Peyer's patch (tissue), 4 donors: ENCODE results near the gene UBE3C. TPM values are rescaled to one million over a fixed set of nuclear protein-coding genes. Genes with fewer than 3 reads are reported as not detected.
A peak's percentile ranks its signal among the peaks of the same experiment; 100 is the strongest.

Experiments
- DNase-seq, 3 donors: peaks; one replicate each; pipeline ENCODE4 v3.0.0-alpha.2; 2017 to 2019
- H3K27ac ChIP-seq, 4 donors: fragments of 200-600 bp; sonication (generic); one replicate each; pipeline ENCODE4 v1.5.1; 2016 to 2019
- H3K27me3 ChIP-seq, 2 donors: fragments of 200-600 bp; sonication (generic); one replicate each; pipeline ENCODE4 v1.5.1; 2019
- H3K36me3 ChIP-seq, 3 donors: fragments of 200-600 bp; sonication (generic); one replicate each; pipeline ENCODE4 v1.5.1; 2016 to 2019
- H3K4me1 ChIP-seq, 4 donors: fragments of 200-600 bp; sonication (generic); one replicate each; pipeline ENCODE4 v1.5.1; 2016 to 2019
- H3K4me3 ChIP-seq, 4 donors: fragments of 200-600 bp; sonication (generic); 1 replicate in 3 of 4; 2 replicates in 1 of 4; pipeline ENCODE4 v1.5.1; 2016 to 2019; ENCODE audit warnings: mild to moderate bottlenecking in 1 of 4
- H3K9me3 ChIP-seq, 4 donors: fragments of 200-600 bp; sonication (generic); one replicate each; pipeline ENCODE4 v1.5.1; 2016 to 2019; ENCODE audit warnings: mild to moderate bottlenecking in 1 of 4
- POLR2A ChIP-seq, 2 donors: fragments of 450-650 bp; IDR thresholded peaks; one replicate each; pipeline ENCODE4 v1.5.1; 2017; ENCODE audit warnings: antibody characterized with exemption in 2 of 2, mild to moderate bottlenecking in 2 of 2, moderate library complexity in 2 of 2
- total RNA-seq, 4 donors: library from RNA; depleted of rRNA; stranded (reverse); fragments of >200 nt; gene quantifications; one replicate each; pipeline ENCODE4 v1.1.0, GENCODE V29; 2016
- TF ChIP-seq, protein P1 (sequence below), 6 experiments: fragments of 450-650 bp in 4 of 6; fragments of 200-600 bp in 2 of 6; sonication (generic) in 1 of 6; IDR thresholded peaks; one replicate each; pipeline ENCODE4 v1.5.1; 2017 to 2019; ENCODE audit warnings: antibody characterized with exemption in 6 of 6, mild to moderate bottlenecking in 3 of 6, moderate library complexity in 1 of 6

UBE3C gene
- total RNA-seq, 4 donors from 2014 or later, result 76.4 to 106 (median 101) TPM

DNA sequence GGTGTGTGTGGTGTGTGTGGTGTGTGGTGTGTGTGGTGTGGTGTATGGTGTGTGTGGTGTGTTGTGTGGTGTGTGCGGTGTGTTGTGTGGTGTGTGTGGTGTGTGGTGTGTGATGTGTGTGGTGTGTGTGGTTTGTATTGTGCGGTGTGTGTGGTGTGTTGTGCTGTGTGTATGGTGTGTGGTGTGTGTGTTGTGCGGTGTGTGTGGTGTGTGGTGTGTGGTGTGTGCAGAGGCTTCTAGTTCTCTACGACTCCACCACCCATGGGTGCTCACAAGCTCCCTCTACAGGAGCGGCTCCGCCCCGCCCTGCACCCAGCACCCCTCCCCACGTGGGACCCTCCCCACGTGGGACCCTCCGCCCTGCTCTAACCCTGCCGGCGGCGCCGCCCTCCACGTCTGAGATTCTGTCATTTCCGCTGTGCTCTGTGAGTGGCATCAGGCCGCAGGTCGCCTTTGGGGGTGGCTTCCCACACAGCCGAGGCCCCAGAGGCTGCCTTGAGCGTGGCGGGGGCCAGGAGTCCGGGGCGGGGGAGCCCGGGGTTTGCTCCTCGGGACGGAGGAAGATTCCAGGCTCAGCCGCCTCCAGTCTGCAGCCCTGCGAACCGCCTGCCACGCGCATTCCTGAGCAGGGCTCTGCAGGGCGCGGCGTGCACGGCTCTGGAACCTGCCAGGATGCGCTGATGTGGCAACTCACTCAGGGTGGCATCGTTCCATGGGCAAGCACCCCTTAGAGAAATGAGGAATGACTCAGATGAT lies 161.1 kb downstream of the UBE3C start:
- no peaks in the 10 kb centered on the region for H3K9me3 ChIP-seq
- no peaks in the 10 kb centered on the region for H3K27me3 ChIP-seq
- H3K27ac ChIP-seq, result no peak overlapping the region
- no peak overlapping the region for H3K4me3 ChIP-seq
- no peaks in the 10 kb centered on the region for H3K4me1 ChIP-seq
- TF ChIP-seq, protein P1, sequence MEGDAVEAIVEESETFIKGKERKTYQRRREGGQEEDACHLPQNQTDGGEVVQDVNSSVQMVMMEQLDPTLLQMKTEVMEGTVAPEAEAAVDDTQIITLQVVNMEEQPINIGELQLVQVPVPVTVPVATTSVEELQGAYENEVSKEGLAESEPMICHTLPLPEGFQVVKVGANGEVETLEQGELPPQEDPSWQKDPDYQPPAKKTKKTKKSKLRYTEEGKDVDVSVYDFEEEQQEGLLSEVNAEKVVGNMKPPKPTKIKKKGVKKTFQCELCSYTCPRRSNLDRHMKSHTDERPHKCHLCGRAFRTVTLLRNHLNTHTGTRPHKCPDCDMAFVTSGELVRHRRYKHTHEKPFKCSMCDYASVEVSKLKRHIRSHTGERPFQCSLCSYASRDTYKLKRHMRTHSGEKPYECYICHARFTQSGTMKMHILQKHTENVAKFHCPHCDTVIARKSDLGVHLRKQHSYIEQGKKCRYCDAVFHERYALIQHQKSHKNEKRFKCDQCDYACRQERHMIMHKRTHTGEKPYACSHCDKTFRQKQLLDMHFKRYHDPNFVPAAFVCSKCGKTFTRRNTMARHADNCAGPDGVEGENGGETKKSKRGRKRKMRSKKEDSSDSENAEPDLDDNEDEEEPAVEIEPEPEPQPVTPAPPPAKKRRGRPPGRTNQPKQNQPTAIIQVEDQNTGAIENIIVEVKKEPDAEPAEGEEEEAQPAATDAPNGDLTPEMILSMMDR (IDR thresholded peaks at IDR 0.05), result no peak
- DNase-seq, result no peak
- no peaks in the 10 kb centered on the region for H3K36me3 ChIP-seq

DNA sequence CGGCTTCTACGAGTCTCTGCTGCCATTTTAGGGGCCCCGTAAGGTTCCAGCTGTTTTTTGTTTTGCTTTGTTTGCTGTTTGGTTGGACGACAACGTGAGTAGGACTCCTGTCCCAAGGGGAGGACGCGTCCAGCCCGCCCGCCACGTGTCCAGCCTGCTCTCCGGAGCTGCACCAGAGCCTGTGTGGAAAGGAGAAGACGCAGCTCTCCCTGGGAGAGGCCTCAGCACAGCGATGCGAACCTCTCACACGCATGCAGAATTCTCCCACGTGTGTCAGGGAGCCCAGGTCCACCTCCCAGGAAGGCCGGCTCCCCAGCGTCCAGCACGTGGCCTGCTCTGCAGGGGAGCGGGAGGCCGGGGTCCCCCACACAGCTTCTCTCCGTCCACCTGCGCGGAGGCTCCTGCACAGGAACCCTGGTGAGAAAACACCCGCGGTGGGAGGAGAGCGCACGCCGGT lies 161.7 kb downstream of the UBE3C start:
- Histone ChIP-seq H3K36me3 (no peaks in the 10 kb centered on the region), H3K9me3 (no peaks in the 10 kb centered on the region), H3K27me3 (no peaks in the 10 kb centered on the region), H3K4me1 (no peaks in the 10 kb centered on the region), H3K4me3 (no peak overlapping the region), H3K27ac (no peak overlapping the region)
- no peak for DNase-seq
- TF ChIP-seq, protein P1 (IDR thresholded peaks at IDR 0.05), result no peak
- no peak for TF ChIP-seq POLR2A (IDR thresholded peaks at IDR 0.05)

DNA sequence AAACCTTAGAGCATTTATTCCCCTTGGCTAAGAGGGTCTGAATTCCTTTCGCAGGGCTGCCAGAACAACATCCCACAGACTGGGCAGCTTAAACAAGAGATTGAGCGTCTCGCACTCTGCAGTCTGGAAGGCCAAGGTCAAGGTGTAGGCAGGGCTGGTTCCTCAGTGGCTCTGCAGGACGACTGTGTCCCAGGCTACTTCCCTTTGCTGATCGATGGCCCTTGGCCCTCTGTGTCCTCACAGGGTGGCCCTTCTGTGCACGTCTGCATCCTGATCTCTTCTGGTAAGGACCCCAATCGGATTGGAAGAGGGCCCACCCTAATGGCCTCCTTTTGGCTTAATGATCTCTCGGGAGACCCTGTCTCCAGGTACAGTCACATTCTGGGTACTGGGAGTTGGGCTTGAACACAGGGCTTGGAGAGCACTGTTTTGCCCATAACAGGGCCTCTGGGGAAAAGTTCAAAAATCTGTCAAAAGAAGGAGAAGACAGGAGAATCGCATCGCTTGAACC lies 162.9 kb downstream of the UBE3C start:
- Histone ChIP-seq H3K27ac (peak overlapping the region in 1 of 4 donors; percentile 39), H3K4me1 (no peaks in the 10 kb centered on the region), H3K9me3 (no peaks in the 10 kb centered on the region), H3K4me3 (no peak overlapping the region), H3K27me3 (no peaks in the 10 kb centered on the region), H3K36me3 (no peaks in the 10 kb centered on the region)
- no peak for DNase-seq
- TF ChIP-seq, protein P1 (IDR thresholded peaks at IDR 0.05), result no peak
- TF ChIP-seq POLR2A (IDR thresholded peaks at IDR 0.05), result no peak

DNA sequence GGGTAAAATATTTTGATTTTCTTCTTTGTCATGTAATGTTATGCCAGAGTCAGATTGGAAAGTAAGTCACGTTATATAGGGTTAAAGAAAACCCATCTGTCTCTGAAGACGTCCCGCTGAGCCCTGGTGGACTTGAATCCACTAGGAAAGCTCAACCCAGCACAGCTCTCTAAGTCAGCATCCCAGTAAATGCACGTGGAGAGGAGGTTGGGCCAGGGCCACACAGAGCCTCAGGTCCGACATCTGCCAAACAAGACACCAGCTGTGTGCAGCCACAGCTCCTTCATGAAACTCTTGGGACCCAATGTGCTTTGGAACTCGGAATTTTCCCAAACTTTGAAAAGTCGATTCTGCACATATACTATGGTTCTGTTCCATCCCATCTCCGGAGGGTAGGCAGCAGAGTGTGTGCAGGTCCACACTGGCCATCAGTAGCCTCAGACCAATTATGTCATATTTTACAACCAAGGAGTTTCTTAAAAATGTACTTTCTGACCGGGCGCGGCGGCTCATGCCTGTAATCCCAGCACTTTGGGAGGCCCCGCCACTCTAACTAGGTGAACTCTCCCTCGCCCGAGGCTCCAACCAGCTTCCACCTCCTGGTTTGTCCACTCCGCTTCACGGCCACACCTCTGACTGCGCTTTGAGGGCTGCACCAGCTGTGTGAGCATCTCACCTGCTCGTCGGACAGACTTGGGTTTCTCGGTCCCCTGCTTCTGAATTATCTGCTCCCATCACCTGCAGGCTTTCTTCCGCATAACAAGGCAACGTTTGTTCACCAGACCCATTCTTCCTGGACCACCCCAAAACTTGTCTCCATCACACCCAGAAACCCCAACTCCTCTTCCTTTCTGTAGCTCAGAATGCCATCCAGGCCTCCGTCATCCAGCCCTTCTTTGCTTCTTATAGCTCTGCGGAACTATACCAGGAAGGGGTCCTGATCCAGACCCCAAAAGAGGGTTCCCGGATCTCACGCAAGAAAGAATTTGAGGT lies 168.4 kb downstream of the UBE3C start:
- Histone ChIP-seq H3K36me3 (no peaks in the 10 kb centered on the region), H3K9me3 (no peaks in the 10 kb centered on the region), H3K27ac (no peak overlapping the region), H3K4me1 (no peaks in the 10 kb centered on the region), H3K27me3 (no peaks in the 10 kb centered on the region), H3K4me3 (no peak overlapping the region)
- DNase-seq, result no peak
- TF ChIP-seq POLR2A (IDR thresholded peaks at IDR 0.05), result no peak
- TF ChIP-seq, protein P1 (IDR thresholded peaks at IDR 0.05), result no peak

DNA sequence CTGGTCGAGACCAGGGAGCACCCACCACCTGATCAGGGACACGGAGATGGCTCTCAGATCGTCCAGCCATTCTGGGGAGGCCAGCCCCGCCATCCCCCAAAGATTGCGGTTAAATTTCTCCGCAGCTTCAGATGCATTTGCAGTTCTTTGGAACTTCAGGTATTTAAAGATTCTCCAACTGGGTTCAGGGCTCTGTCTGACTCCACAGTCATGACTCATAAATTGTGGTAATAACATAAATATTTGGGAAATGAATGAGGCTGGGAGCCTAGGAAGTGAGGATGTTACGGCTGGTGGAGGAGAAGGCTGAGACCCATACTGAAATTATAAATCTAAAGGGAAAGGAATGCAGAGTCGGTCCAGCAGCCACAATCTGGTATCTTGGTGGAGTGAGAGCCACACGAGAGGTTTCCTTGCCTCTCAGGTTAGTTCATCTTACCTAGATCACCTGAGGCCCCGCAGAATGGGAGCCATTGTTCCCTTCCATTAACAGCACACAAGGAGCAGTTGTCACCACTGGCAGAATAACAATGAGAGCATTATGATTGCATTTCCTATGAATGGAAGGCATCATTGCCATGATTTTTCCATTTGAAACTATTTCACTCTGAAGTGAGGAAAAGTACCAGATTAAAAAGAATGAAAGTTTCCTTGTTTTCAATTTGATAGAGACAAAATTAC lies 171.4 kb downstream of the UBE3C start:
- Histone ChIP-seq H3K27ac (no peak overlapping the region), H3K36me3 (no peaks in the 10 kb centered on the region), H3K9me3 (no peaks in the 10 kb centered on the region), H3K4me3 (no peak overlapping the region), H3K4me1 (no peaks in the 10 kb centered on the region), H3K27me3 (no peaks in the 10 kb centered on the region)
- TF ChIP-seq, protein P1 (IDR thresholded peaks at IDR 0.05), result no peak
- no peak for TF ChIP-seq POLR2A (IDR thresholded peaks at IDR 0.05)
- no peak for DNase-seq
